Activated CD8-positive, alpha-beta memory T cell treated with anti-CD3 and anti-CD28 coated beads, Interleukin-2, amount 50 U/mL, for 1 hour (primary cell): ENCODE measurements around the gene UVSSA.
"Not testable (repeated sequence)": the region's sequence is repeated elsewhere in the genome, so short reads cannot be mapped to it uniquely, and the experiment has no call there.

Experiments used
- DNase-seq: peaks from one replicate; pipeline ENCODE4 v3.0.0-alpha.2; 2020; ENCODE audit errors: extremely low read depth

UVSSA gene

DNA sequence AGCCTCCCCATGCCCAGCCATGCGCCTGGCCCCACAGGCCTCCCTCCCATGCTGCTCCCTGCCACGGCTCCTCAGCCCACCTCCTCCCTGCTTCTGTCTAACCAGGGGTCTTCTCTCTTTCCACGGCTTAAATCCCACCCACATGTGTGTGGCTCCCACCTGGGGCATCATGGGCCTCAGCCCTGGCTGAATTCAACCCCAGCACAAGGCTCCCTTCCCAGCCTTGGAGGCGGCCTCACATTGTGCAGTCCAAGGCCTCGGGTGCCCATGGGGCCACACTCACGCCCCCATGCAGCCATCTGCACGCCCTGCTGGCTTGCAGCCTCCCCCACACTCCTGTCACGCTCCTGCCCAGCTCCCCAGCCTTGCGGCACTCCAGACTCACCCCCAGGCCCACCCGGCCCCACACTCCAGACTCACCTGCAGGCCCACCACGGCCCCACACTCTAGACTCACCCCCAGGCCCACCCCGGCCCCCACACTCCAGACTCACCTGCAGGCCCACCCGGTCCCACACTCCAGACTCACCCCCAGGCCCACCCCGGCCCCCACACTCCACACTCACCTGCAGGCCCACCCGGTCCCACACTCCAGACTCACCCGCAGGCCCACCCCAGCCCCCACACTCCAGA lies 30.4 kb upstream of the UVSSA start:
- DNase-seq: no peak

DNA sequence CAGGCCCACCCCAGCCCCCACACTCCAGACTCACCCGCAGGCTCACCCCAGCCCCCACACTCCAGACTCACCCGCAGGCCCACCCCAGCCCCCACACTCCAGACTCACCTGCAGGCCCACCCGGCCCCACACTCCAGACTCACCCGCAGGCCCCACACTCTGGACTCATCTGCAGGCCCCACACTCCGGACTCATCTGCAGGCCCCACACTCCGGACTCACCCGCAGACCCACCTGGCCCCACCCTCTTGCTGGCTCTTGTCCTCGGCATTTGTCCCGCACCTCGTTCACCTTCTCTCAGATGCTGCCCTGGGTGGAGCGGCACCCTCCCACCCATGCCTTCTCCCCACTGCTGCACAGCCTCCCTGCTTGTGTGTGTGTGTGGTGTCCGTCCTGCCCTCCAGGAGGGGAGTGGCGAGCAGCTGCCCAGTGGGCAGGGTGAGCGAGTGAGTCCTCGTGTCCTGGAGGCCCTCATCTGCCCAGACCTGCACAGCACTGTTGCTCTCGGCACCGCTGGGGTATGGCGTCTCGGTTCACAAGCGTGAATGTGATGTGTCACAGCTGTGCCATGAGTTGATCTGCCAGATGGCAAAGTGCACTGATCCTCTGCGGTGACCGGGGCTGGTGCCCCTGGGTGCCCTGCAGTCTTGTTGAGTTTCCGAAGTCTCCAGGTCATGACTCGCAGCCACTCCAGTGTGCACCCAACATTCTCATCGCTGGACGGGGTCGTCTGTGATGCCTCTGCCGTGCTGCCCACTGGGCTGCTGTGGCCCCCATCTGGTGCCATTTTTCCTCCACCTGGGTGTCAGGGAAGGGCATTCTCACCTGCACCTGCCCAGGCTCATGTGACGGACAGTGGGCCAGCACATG lies 29.6 kb upstream of the UVSSA start:
- DNase-seq: no peak

DNA sequence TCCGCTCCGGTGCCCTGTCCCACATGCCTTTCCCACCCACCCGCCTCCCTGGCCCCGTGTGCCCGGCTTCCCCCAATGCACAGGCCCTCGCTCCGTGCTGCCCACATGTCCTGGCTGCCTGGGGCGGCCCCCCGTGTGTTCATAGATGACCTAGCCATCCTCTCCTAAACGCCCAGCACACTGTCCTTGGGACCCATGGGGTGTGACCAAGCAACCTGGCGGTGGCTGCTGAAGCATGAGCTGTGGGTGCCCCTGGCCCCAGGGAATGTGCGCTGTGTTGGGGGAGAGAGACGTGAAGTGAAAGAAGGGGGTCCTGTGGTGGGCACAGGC lies 29.0 kb upstream of the UVSSA start:
- no peak for DNase-seq

DNA sequence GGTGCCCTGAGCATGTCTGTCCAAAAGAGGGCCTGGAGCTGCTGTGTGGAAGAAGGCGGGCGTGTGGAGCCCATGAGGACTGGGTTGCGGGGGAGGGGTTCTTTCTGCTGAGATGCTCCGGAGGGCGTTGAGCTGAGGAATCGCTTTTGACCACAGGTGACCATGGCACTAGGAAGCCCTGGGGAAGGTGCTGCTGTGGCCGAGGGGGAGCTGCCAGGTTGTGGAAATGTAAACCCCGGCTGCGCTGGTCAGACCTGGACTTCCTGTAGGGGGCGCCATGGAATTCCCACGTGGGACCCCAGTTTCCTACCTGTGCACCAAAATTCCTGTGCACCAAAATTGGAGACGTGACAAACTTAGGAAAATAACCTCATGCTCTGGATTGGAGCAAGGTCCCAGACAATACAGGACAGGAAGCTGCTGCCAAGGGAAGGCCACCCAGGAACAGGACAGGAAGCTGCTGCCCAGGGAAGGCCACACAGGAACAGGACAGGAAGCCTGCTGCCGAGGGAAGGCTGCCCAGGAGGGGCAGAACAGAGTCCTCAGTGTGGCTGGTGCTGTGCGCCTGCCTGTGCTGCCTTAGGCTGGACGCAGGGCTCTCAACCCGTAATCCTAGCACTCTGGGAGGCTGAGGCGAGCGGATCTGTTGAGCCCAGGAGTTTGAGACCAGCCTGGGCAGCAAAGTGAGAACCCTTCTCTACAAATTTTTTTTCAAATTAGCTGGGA lies 28.4 kb upstream of the UVSSA start:
- no peak for DNase-seq

DNA sequence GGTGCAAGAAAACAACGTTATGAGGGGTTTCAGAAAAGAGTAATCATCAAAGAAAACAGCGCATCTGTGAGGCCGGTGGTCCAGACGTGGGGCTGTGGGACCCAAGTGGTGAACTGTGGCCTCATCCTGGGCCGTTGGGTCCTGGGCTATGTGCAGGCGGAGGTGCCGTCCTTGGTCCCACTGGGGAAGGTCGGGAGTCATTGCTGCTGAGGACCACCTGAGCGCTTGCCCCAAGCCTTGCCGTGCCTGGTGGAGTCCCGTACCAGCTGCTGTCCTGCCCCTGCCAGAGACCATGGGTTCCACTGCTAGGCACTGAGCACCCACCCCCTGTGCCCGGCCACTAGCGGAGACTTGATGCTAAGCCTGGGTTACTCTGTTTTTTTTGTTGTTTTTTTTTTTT lies 25.5 kb upstream of the UVSSA start:
- no peak for DNase-seq

DNA sequence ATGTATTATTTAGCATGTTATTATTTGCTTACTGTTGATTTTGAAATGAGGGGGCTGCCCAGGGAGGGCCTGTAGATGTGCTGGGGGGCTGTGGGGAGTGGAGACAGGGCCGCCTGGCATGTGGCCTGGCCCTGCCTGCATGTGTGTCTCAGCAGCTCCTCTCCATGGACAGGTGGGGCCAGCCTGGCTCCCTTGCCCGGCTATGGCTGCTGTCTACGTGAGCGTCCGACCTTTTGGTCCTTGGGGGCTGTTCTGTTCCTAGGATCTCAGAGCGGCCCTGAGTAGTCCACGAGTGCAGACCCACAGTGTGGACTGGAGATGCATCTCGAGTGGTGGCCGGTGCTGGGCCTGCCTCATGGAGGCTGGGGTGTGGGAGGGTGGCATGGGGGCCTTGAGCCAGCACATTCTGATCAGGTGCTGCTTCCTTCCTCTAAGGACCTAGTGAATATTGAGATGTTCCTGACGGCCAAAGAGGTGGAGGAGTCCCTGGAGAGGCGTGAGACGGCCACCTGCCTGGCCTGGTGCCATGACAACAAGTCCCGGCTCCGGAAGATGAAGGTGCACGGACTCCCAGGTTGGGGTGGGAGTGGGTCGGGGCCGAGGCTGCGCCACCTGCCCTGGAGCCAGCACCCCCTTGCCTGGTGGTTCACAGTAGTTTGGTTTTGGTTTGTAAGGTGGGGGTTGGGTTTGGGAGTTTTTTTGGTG lies 24.9 kb upstream of the UVSSA start:
- DNase-seq: no peak

DNA sequence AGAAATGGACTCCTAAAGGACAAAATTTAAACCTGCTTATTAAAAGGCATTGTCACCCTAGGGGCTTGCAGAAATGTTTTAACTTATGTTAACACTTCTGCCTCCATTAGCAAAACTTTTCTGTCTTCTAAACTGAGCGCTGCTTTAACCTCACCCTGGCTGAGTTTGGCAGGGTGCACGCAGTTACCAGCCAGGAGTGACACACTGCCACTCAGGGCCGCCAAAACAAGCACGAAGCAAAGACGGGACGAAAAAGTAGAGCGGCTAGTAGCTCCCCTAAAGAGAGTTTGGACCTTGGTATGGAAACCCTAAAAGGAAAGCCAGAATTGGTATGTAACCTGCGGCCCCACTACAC lies 23.8 kb upstream of the UVSSA start:
- no peak for DNase-seq

DNA sequence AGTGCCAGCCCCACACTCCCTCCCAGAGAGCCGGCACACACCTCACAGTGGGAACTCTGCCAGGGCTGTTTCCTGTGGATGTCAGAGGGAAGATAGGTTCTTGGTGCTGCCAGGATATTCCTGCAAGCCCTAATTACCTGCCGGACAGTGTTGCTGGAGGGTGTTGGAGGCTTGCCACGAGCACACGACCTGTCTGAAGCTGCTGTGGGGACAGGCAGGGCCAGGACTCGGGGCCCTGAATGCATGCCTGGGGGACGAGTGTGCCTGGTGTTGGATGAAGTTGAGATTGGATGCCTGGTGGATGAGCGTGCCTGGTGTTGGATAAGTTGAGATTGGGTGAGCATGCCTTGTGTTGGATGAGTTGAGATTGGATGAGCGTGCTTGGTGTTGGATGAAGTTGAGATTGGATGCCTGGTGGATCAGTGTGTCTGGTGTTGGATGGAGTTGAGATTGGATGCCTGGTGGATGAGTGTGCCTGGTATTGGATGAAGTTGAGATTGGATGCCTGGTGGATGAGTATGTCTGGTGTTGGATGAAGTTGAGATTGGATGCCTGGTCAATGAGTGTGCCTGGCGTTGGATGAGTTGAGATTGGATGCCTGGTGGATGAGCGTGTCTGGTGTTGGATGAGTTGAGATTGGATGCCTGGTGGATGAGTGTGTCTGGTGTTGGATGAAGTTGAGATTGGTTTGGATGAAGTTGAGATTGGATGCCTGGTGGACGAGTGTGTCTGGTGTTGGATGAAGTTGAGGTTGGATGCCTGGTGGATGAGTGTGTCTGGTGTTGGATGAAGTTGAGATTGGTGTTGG lies 23.2 kb upstream of the UVSSA start:
- DNase-seq: no peak

DNA sequence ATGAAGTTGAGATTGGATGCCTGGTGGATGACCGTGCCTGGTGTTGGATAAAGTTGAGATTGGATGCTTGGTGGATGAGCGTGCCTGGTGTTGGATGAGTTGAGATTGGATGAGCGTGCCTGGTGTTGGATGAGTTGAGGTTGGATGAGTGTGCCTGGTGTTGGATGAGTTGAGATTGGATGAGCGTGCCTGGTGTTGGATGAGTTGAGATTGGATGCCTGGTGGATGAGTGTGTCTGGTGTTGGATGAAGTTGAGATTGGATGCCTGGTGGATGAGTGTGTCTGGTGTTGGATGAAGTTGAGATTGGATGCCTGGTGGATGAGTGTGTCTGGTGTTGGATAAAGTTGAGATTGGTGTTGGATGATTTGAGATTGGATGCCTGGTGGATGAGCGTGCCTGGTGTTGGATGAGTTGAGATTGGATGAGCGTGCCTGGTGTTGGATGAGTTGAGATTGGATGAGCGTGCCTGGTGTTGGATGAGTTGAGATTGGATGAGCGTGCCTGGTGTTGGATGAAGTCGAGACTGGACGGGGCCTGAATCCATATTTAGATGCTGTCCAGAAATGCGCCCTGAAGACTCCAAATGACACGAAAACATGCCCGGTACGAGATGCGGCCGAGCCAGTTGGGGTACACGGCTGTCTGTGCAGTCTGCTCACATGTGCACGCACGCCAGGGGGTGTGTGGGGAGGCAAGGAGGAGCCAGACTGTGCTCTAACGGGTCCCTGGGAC lies 22.4 kb upstream of the UVSSA start:
- not testable (repeated sequence) for DNase-seq

DNA sequence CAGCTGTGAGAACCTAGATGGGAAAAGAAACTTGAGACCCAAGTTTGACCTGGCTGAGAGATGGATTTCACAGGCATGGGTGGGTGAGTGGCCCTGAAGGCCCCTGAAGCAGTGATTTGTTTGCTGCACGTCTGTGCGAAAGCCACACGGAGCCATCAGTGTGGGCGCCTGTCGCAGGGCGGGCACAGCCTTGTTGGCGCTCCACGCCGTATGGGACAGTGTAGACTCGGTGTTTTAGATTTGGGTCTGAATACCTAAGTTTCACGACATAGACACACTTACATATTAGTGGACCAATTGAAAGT lies 21.9 kb upstream of the UVSSA start:
- DNase-seq: no peak

DNA sequence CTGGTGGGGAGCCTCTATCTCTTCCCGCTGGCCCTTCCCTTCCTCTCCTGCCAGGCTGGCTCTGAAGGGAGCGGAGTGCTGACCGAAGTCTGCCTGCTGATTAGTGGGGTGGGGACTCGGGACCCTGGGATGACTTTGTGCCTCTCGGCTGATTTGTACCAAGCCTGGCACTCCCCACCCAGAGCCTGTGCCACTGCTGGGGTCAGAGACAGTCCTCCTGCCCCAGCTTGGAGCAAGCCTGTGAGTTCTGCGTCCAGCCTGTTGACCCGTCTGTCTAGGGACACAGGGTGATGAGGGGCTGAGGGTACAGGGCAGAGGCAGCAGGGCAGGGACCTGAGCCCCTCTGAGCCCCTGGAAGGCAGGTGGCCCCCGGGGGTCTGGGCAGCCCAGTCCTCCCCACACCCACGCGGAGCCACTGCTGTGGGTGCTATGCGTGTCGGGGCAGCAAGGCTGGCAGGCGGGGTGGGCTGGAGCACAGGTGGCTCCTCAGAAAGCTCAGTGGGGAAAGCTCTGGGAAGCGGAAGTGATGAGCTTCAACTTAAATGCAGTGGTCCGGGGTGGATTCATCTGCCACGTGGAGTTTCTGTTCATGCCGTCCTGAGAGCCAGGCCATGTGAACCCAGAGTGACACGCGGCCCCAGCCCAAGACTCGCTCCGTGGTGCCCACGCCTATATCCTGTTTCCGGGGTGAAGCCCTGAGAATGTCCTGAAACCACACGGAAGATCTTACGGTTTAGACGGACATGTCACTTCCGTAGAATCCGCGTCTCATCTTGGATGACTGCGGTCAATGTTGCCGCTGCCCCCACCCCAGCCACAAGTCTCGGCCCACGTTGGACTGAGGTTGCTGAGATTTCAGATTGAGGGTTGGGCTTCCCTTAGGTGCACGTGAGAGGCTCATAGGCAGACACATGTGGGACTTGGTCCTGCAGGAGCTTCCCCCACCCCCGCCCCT lies 21.1 kb upstream of the UVSSA start:
- DNase-seq: no peak

DNA sequence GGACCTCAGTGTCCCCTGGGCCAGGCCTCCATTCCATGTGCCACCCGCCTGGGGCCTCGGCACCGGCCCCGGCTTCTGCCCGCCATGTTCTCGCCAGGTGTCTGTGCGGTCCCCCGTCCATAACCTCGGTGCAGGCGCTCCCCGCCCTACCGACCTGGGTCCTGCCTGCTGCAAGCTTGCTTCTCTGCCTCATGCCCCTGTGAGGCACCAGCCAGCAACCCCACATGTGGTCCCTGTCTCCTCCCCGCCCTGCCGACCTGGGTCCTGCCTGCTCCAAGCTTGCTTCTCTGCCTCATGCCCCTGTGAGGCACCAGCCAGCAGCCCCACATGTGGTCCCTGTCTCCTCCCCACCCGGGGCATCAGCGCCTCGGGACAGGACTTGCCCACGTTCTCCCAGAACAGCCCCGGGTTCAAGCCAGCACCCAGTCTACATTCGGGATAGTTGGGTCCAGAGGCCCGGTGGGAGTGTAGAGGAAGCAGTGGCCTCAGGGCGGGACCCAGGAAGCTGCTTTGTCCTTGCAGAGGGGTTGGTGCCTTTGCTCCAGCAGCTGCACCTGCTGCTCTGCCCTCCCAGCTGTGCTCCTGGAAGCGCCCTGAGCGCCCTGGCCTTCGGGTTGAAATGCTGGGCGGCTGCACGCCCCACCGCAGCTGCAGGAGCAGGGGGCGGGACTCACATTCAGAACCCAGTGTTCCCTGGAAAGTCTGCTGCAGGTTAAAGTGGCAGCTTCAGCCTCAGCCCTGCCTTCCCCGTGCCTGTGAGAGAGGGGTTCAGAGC lies 20.1 kb upstream of the UVSSA start:
- DNase-seq: no peak

DNA sequence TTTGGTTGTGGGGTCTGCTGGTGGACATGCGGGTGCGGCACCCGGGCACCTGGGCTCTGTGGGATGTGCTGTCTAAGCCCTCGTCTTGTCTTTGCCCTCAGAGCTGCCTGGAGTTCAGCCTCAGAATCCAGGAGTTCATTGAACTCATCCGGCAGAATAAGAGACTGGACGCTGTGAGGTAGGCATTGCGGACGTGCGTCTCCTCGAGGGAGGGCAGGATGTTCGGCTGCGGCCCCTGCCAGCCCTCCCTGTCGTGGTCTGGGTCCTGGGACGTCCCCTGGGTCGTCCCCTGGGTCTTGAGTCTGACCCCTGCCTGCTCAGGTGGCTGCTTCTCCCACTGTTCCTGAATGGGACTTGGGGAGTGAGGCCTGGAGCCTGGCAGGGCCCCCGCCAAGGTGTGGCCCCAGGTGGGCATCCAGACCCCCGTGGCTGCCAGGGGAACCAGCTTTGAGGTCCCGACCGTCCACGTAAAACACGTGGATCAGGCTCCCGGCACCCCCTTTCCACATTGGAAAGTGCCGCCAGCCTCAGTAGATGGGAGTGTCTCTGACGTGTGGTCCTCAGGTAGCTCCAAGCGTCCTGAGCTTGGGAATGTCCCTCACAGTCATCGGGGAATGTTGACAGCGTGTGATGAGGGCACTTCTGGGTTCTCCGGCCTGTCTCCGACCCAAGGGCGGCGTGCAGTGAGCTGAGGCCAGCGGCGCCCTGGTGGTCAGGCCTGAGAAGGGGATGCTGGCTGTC lies 19.3 kb upstream of the UVSSA start:
- no peak for DNase-seq

DNA sequence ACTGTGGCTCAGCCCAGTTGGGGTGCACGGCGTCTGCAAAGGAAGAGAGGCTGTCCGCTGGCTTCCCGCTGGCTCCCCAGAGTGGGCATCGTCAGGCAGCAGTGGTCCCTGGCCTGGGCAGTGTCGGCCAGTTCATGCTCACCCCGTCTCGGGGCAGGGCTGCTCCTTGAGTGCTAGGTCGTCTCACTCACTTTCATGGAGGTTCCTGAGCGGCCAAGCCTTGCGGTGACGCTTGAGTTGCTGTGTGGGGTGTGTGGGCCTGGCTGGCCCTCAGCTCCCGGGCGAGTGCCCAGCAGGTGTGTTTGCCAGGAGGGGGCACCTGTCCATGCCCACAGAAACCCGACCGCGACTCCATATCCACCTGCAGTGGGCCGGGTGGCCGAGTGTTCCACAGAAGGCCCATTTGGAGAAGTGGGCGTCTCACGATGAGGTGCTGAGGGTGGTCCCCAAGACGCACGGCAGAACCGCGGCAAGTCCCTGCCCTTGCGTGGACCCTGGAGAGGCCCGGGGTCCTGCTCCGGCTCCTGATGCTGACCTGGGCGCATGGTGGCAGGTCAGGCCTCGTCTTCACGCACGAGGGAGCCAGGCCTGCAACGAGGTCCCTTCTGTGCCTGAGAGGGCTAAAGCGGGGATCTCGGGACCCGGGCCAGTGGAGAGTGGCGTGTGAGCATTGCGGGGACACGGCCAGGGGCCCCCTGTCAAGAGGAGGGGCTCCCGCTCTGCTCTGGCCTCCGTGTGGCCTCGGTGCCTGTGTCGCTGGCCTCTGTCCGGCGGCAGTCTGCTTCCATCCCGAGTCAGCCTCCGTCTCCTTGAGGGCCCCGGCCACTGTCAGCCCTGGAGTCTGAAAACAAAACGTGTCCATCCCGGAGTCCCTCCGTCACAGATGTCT lies 18.5 kb upstream of the UVSSA start:
- no peak for DNase-seq

DNA sequence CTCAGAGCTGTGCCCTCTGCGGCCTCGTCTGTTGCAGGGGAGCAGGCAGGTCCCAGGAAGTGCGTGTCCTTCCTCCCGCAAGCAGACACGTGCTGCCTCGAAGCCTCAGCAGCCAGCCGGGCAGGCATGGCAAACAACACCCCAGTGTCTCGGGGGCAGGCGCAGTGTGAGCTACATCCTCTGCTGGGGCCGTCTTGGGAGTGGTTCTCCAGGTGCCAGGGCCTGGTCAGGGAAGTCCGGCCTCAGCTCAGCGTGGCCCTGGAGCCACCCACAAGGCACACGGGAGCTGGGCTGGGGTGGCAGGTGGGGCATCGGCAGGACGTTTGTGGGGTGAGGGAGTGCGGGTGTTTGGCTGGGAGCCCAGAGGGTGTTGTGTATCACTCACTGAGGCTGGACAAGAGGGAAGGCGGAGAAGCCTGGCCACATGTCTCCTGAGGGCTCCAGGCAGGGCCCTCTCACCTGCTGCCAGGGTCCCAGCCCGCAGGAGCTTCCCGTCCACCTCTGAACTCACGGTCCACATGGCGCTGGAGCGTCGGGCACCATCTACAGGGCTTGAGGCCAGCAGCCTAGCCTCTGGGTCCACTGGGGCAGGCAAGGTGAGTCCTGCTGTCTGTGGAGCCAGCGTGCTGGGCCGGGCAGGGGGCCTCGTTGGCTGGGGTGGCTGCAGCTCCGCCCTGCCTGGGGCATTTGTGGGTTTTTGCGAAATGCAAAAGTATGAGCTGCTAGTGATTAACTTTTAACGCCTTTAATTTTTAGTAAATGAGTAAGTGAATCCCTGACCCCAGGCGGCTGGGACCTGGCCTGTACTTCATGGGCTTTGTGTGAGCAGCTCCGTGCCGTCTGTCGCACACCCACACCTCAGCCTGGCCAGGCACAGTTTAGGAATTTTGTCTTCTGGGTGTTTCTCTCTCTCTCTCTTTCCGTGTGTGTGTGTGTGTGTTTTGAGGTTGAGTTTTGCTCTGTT lies 17.3 kb upstream of the UVSSA start:
- no peak for DNase-seq
